NCI-H1105 (cell line): ENCODE data around the gene SIGLECL1.

ENCODE experiments used
- DNase-seq: peaks from one replicate; lab custom pipeline; 2025; lab: John Stamatoyannopoulos, UW

SIGLECL1 gene

DNA sequence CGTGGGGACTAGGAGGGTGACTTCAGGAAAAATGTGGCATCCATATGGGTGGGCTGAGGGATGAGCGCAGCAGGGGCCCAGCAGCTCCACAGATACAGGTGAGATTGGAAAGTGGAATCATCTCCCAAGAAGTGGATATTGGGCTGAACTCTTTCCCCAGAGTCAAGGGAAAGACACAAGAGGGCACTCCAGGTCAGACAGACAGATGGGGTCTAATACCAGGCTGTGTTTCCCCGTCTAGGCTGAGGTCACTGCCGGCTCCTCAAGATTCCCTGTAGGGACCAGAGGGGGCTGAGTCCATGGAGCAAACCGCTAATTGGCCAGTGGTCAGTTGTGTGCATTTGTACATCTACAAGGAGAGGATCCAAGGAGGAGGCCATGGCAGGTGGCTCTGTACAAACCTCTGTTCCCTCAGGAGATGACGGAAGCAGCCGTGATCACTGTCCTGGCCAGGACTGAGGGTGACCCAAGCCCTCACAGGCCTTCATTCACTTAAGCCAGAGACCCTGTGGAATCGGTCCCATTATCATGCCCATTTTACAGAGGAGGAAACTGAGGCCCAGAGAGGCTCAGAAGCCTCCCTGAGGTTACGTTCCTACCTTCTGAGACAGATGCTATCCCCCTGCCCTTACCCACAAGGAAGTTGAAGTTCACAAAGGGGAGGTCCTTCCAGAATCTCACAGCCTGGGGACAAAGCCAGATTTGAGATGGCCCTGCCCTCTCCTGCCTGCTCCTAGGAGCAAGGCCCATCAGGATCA, 45.6 kb downstream of the SIGLECL1 start:
- no peak for DNase-seq

DNA sequence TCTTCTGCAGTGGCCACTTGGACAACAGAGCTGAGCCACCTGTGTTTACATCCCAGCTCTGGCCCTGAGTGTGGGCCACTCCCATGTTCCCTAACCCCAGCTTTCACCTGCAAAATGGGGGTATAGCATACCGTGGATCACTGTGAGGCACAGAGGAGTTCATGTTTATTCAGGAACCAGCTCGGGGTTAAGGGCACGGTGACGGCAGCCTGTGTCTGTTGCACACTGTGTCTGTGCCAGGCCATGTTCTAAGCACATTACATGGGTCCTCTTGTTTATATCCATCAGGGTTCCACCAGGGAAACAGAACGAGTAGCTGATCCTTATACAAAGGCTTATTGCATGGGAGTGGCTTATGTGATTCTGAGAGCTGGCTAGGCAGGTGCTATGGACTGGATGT, 46.5 kb downstream of the SIGLECL1 start:
- no peak for DNase-seq

DNA sequence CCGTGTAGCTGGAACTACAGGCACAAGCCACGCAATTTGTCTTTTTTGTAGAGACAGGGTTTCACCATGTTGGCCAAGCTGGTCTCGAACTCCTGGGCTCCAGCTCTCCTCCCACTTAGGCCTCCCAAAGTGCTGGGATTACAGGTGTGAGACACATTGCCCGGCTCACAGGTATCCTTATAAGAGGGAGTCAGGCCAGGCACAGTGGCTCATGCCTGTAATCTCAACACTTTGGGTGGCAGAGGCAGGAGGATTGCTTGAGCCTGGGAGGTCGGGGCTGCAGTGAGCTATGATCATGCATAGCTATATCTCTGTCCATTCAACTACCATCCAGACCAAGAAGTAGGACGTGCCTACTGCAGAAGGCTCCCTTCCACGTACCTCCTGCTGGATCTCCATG, 50.4 kb downstream of the SIGLECL1 start:
- no peak for DNase-seq

DNA sequence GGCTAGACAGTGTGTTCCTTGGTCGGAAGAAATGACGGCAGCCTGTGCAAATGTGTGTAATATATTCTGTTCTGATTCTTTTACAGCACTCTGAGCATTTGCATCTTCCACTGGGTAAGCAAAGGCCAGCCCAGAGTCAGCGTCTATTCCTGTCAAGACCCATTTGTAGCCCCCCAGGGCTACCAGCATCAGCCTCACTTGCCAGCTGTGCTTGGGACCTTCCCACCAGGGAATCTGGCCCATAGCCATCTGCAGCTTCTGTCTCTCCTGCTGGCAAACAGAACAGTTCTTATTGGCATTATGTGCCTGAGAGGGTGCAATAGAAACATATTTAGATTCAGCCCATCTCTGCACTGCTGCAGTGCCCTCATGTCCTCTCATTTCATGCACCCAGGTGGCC, 54.6 kb downstream of the SIGLECL1 start:
- no peak for DNase-seq

DNA sequence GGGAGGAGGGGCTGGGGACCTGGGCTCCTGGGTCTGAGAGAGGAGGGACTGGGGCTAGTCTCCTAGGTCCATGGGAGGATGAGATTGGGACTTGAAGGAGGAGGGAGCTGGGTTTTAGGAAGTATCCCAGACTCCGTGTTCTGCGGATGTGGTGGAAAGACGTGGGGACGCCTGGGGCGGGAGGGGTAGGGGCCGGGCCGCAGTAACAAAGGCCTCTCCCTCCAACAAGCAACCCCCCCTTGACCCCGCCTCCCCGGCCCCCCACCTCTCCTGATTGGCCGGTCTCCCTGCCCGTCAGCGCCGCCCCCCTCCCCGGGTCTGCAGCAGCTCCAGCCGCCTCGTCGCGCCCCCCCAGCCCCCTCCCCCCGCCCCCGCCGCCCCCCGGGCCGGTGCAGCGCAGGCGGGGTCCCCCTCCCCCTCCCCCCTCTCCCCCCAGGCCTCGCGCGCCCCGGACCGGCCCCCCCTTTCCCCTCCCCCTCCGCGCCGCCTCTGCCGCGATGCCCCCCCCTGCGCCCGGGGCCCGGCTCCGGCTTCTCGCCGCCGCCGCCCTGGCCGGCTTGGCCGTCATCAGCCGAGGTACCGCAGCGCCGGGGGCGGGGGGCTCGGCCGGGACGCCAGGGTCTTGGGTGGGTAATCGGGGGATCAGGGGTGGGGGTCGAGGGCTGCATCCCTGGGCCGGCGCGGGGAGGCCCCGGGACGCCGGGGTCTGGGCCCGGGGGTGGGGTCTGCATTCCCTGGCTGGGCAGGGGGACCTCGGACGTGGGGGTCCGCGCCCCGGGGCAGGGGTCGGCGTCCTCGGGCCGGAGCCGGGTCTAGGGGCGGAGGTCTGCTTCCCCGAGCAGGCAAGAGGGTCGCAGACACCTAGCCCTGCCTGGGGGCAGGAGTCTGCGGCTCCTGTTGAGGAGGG, 60.7 kb downstream of the SIGLECL1 start, which contains the start of gene IGLON5:
Gene IGLON5 (plus strand): TSS at position 294 of the 907 bp plus-strand sequence. CDS start 204 bp downstream, at position 498.
- no peak for DNase-seq

DNA sequence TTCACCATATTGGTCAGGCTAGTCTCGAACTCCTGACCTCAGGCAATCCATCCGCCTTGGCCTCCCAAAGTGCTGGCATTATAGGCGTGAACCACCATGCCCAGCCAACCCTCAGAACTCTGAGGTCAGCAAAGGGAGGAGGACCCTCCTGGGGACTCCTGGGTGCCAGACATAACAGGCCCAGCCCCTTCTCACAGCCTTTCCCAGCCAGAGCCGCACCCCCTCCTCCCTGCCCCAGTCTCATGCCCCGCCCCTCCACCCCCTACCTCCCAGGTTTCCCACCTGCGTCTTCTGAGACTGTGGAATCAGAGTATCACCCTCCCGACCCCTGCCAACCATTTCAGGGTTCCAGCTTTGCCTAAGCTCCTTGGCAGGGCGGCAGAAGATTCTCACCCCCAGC, 65.8 kb downstream of the SIGLECL1 start:
- DNase-seq: no peak

DNA sequence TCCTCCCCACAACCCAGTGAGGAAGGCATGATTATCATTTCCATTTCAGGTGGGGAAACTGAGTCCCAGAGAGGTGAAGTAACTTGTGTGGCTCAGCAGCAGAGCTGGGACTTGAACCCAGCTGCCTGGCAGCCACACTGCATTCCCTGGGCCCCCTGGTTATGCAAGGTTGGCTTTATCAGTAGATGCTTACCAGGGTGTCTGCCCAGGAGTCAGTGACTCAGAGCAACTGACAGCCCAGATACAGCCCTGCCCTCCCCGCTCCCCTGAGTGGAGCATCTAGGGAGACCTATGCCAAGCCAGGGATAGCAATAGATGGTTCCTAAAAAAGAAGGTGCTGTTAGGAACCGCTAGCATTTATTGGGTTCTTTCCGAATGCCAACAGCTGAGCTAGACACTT, 66.5 kb downstream of the SIGLECL1 start:
- DNase-seq: no peak

DNA sequence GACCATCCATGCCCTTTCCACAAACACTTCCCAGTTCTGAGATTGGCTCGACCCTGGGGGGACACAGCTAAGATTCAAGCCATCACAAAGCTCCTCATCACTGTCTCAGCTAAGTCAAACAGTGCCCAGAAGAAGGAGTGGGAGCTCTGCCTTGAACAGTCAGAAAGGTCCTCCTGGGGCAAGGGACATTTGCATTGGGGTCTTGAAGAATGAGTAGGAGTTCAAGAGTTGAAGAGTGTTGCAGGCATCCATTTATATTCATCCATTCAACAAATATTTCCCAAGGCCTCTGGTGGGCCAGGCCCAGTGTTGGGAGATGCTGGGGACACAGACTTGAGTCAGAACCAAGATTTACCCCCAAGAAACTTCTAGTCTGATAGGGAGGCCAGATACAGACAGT, 67.1 kb downstream of the SIGLECL1 start:
- no peak for DNase-seq
